OCI-LY1 (cell line): Measurements from ENCODE around the gene NKX6-1.

Experiments used
- H2AFZ ChIP-seq: fragments of 200-600 bp; sonication (generic), shearing (Covaris generic); 2 replicates; pipeline ENCODE4 v1.6.0; 2014; ENCODE audit warnings: antibody characterized with exemption, mild to moderate bottlenecking, low read length
- H3F3A ChIP-seq: fragments of 200-600 bp; sonication (generic), shearing (Covaris generic); 2 replicates; pipeline ENCODE4 v1.6.0; 2014; ENCODE audit warnings: mild to moderate bottlenecking, antibody characterized with exemption, low read length, moderate library complexity; ENCODE audit not compliant: insufficient read depth
- H3K27ac ChIP-seq: fragments of 200-600 bp; sonication (generic); 2 replicates; pipeline ENCODE4 v1.5.1; 2014; ENCODE audit warnings: low read length, mixed run types, mild to moderate bottlenecking, low read depth; ENCODE audit not compliant: poor library complexity, severe bottlenecking
- H3K27me3 ChIP-seq: fragments of 200-600 bp; sonication (generic); 2 replicates; pipeline ENCODE4 v1.6.0; 2014; ENCODE audit warnings: antibody characterized with exemption, mild to moderate bottlenecking, low read length, moderate library complexity; ENCODE audit not compliant: insufficient read depth
- H3K36me3 ChIP-seq: fragments of 200-600 bp; sonication (generic); 2 replicates; pipeline ENCODE4 v1.6.1; 2014; ENCODE audit warnings: mild to moderate bottlenecking, antibody characterized with exemption, low read length, moderate library complexity, mixed read lengths; ENCODE audit not compliant: insufficient read depth
- H3K4me1 ChIP-seq: fragments of 200-600 bp; sonication (generic); 2 replicates; pipeline ENCODE4 v1.5.1; 2014; ENCODE audit warnings: mild to moderate bottlenecking, low read length, moderate library complexity; ENCODE audit not compliant: insufficient read depth, severe bottlenecking
- H3K4me2 ChIP-seq: fragments of 200-600 bp; sonication (generic), shearing (Covaris generic); 2 replicates; pipeline ENCODE4 v1.6.1; 2014; ENCODE audit warnings: low read length
- H3K4me3 ChIP-seq: fragments of 200-600 bp; sonication (generic); 2 replicates; pipeline ENCODE4 v1.5.1; 2014; ENCODE audit warnings: low read length, low read depth, mild to moderate bottlenecking, mixed read lengths; ENCODE audit not compliant: poor library complexity, severe bottlenecking
- H3K79me2 ChIP-seq: fragments of 200-600 bp; shearing (Covaris generic); 2 replicates; pipeline ENCODE4 v1.6.1; 2016; ENCODE audit warnings: mixed run types, low read length, mixed read lengths; ENCODE audit not compliant: insufficient read depth
- H3K9ac ChIP-seq: fragments of 200-600 bp; sonication (generic), shearing (Covaris generic); 2 replicates; pipeline ENCODE4 v1.6.1; 2014; ENCODE audit warnings: mild to moderate bottlenecking, low read length, mixed read lengths
- H3K9me2 ChIP-seq: fragments of 200-600 bp; sonication (generic), shearing (Covaris generic); 2 replicates; pipeline ENCODE4 v1.6.1; 2014; ENCODE audit warnings: low read depth, mild to moderate bottlenecking, low read length, mixed read lengths
- H3K9me3 ChIP-seq: fragments of 200-600 bp; shearing (Covaris generic); 2 replicates; pipeline ENCODE4 v1.6.1; 2014; ENCODE audit warnings: low read length, mixed read lengths
- H4K20me1 ChIP-seq: fragments of 200-600 bp; sonication (generic), shearing (Covaris generic); 2 replicates; pipeline ENCODE4 v1.6.0; 2016; ENCODE audit warnings: mild to moderate bottlenecking, low read length; ENCODE audit not compliant: insufficient read depth
- CTCF ChIP-seq: fragments of 200-600 bp; sonication (generic), shearing (Covaris generic); IDR thresholded peaks from 2 replicates; pipeline ENCODE4 v1.5.1; 2017; ENCODE audit warnings: mild to moderate bottlenecking, antibody characterized with exemption, low read length, moderate library complexity, mixed read lengths
- EZH2 ChIP-seq: fragments of 200-600 bp; sonication (generic), shearing (Covaris generic); IDR thresholded peaks from 2 replicates; pipeline ENCODE4 v1.8.0; 2017; ENCODE audit warnings: borderline replicate concordance, mixed run types, mild to moderate bottlenecking, antibody characterized with exemption, low read length, moderate library complexity, mixed read lengths

The NKX6-1 gene

GRCh38 chr4:84492290-84492689, 6.8 kb downstream of the NKX6-1 start:
- no peaks in the 10 kb centered on the region for H4K20me1 ChIP-seq
- no peaks in the 10 kb centered on the region for H3K36me3 ChIP-seq
- TF ChIP-seq EZH2 (no peak), CTCF (no peak)
- H3K9ac ChIP-seq: no peak overlapping the region
- H3K4me2 ChIP-seq: no peak overlapping the region
- H3K9me2 ChIP-seq: no peaks in the 10 kb centered on the region
- H3K4me1 ChIP-seq: no peaks in the 10 kb centered on the region
- H2AFZ ChIP-seq: no peak overlapping the region
- H3K9me3 ChIP-seq: no peaks in the 10 kb centered on the region
- H3K27ac ChIP-seq: no peak overlapping the region
- H3F3A ChIP-seq: no peaks in the 10 kb centered on the region
- no peaks in the 10 kb centered on the region for H3K79me2 ChIP-seq
- H3K27me3 ChIP-seq: no peaks in the 10 kb centered on the region
- H3K4me3 ChIP-seq: no peak overlapping the region

GRCh38 chr4:84491481-84491880, 7.6 kb downstream of the NKX6-1 start:
- Histone ChIP-seq H3K9me2 (no peaks in the 10 kb centered on the region), H3K4me1 (no peaks in the 10 kb centered on the region), H3K79me2 (no peaks in the 10 kb centered on the region), H3K9ac (no peak overlapping the region), H2AFZ (no peak overlapping the region), H3K4me3 (no peak overlapping the region), H4K20me1 (no peaks in the 10 kb centered on the region), H3K36me3 (no peaks in the 10 kb centered on the region), H3K27me3 (no peaks in the 10 kb centered on the region), H3F3A (no peaks in the 10 kb centered on the region), H3K27ac (no peak overlapping the region), H3K9me3 (no peaks in the 10 kb centered on the region), H3K4me2 (no peak overlapping the region)
- TF ChIP-seq EZH2: no peak
- no peak for TF ChIP-seq CTCF

- Histone ChIP-seq H3K27ac (no peak overlapping the region), H3K4me3 (no peak overlapping the region), H3K9ac (no peak overlapping the region), H3K4me1 (no peaks in the 10 kb centered on the region), H4K20me1 (no peaks in the 10 kb centered on the region), H3K36me3 (no peaks in the 10 kb centered on the region), H3K4me2 (no peak overlapping the region), H3K79me2 (no peaks in the 10 kb centered on the region), H2AFZ (no peak overlapping the region), H3K9me3 (no peaks in the 10 kb centered on the region), H3K27me3 (no peaks in the 10 kb centered on the region), H3K9me2 (no peaks in the 10 kb centered on the region), H3F3A (no peaks in the 10 kb centered on the region)
- TF ChIP-seq EZH2 (no peak), CTCF (no peak)
Measured at GRCh38 chr4:84490663-84491062, 8.4 kb downstream of the NKX6-1 start.
